Urinary bladder (tissue), 4 donors: ENCODE measurements around the gene SLC6A19. TPM values are rescaled to one million over a fixed set of nuclear protein-coding genes. Genes with fewer than 3 reads are reported as not detected.
"Not testable (repeated sequence)": the region's sequence is repeated elsewhere in the genome, so short reads cannot be mapped to it uniquely, and the experiment has no call there.

Experiments
- DNase-seq: peaks from one replicate; pipeline ENCODE4 v3.0.0-alpha.2; 2015; ENCODE audit errors: extremely low spot score
- H3K27ac ChIP-seq: one replicate; pipeline ENCODE4 v1.5.1; 2013; ENCODE audit warnings: low read depth, mild to moderate bottlenecking, moderate library complexity
- H3K36me3 ChIP-seq: one replicate; pipeline ENCODE4 v1.6.1; 2013; ENCODE audit warnings: mild to moderate bottlenecking, moderate library complexity; ENCODE audit not compliant: insufficient read depth
- H3K4me1 ChIP-seq: one replicate; pipeline ENCODE4 v1.6.1; 2013; ENCODE audit warnings: mild to moderate bottlenecking, moderate library complexity; ENCODE audit not compliant: insufficient read depth
- H3K4me3 ChIP-seq: one replicate; pipeline ENCODE4 v1.5.1; 2013; ENCODE audit warnings: low read depth, low read length
- WGBS: extraction: QIAGEN DNeasy Blood & Tissue Kit; methylation state at CpG from one replicate; pipeline ENCODE4 v1.1.7; 2013; 5-methylcytosine and 5-hydroxymethylcytosine counted together
- polyA plus RNA-seq: library from polyadenylated mRNA; stranded (reverse); fragments of 200-250 nt; gene quantifications from one replicate; pipeline ENCODE4 v1.2.3, GENCODE V29; 2013
- total RNA-seq: library from RNA; depleted of rRNA; stranded (reverse); fragments of >200 nt; gene quantifications from one replicate; pipeline ENCODE4 v1.2.3, GENCODE V29; 2014
- donor health status: healthy with polysubstance abuse.
- donor health status: healthy.

SLC6A19 gene
- total RNA-seq (not detected), polyA plus RNA-seq (not detected)

DNA sequence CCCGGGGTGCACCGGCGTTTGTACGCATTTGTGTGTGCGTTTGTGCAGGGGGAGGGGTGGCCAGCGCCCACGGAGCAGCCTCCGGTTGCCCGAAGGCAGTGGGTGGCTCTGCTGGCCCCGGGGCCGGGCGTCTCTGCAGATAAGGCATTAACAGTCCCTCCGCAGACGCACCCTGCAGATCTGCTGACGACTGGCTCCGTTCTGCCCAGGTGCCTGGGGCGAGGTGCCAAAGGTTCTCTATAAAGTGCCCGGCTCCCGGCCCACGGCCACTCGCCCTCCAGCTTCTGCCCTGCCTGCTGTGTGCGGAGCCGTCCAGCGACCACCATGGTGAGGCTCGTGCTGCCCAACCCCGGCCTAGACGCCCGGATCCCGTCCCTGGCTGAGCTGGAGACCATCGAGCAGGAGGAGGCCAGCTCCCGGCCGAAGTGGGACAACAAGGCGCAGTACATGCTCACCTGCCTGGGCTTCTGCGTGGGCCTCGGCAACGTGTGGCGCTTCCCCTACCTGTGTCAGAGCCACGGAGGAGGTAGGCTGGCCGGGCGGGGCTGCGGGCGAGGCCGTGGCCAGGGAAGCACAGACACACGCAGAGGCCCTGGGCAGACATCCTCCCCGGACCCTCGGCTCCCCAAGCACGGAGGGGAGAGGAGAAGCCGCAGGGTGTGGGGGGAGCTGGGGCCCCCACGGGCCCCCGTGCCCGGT, at the start of gene SLC6A19:
SLC6A19 (plus strand) TSS at position 269 of the 699 bp plus-strand sequence; CDS start at position 325, 56 bp downstream.
- WGBS = 65% methylated on average over 51 of the region's 51 CpGs
- Histone ChIP-seq H3K4me1 (no peaks in the 10 kb centered on the region), H3K36me3 (no peaks in the 10 kb centered on the region), H3K27ac (no peak within 1 kb of the TSS), H3K4me3 (no peak within 1 kb of the TSS)
- no peak for DNase-seq

DNA sequence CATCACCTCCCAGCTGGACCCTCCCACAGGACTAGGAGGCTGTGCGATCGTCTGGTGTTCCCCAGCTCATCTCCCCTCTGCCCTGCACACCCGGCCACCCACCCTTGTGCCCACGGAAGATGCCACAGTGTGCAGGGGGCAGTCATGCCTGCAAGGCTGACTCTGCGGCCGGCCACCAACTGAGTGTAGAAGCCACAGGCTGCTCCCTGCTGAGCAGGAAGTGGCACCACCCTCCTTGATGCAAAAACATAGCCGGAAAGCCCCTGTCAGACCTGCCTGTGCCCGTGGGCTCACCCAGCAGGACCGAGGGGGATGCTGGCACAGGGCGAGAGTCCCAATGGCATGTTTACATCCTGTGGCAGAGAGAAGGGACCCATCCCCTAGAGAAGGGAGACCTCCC, 49.2 kb upstream of the SLC6A19 start:
- 63% methylated on average over 10 of the region's 10 CpGs for WGBS
- no peak overlapping the region for H3K4me3 ChIP-seq
- no peaks in the 10 kb centered on the region for H3K36me3 ChIP-seq
- no peak overlapping the region for H3K27ac ChIP-seq
- no peaks in the 10 kb centered on the region for H3K4me1 ChIP-seq
- DNase-seq = no peak

DNA sequence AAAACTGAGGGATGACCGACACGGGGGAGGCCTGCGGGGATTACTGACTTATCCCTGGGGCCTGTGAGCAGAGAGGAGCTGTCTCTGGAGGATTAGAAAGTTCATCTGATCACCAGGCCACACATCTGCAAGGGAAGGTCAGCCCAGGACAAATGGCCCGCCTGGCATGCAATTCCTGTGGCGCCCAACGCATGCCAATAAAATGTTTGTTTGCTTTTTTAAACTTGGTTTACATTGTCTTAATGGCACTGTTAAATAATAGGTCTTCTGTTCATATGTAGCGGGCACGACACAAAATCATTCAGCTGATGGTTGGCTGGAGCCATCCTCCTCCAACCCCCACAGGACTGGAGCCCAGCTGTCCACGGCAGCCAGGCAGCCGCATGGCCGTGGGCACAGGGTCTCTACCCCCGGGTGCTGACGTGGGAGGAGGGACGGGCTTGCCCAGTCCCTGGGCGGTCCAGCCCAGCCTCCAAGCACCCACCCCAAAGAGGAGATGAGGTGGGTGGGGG, 48.6 kb upstream of the SLC6A19 start:
- WGBS = 68% methylated on average over 15 of the region's 15 CpGs
- Histone ChIP-seq H3K4me3 (no peak overlapping the region), H3K36me3 (no peaks in the 10 kb centered on the region), H3K4me1 (no peaks in the 10 kb centered on the region), H3K27ac (no peak overlapping the region)
- DNase-seq = no peak

DNA sequence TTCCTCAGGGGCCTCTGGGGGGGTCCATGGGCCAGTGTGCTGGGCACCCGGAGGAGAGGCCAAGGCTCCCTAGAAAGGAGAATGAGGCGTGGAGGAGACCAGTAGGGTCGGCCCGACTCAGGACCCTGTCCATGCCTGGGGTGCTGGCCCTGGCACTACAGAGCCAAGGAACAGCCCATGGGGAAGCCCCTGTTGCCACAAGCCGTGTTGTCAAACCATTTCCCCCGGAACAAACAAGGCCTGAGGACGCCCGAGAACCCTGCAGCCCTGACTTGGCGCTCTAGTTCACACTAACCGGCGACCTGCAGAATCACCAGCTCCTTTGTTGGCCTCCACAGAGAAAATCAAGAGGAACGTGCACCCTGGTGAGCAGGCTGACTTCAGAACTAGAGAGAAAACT, 48.0 kb upstream of the SLC6A19 start:
- Histone ChIP-seq H3K4me3 (no peak overlapping the region), H3K36me3 (no peaks in the 10 kb centered on the region), H3K4me1 (no peaks in the 10 kb centered on the region), H3K27ac (no peak overlapping the region)
- no peak for DNase-seq
- WGBS = 82% methylated on average over 12 of the region's 12 CpGs

DNA sequence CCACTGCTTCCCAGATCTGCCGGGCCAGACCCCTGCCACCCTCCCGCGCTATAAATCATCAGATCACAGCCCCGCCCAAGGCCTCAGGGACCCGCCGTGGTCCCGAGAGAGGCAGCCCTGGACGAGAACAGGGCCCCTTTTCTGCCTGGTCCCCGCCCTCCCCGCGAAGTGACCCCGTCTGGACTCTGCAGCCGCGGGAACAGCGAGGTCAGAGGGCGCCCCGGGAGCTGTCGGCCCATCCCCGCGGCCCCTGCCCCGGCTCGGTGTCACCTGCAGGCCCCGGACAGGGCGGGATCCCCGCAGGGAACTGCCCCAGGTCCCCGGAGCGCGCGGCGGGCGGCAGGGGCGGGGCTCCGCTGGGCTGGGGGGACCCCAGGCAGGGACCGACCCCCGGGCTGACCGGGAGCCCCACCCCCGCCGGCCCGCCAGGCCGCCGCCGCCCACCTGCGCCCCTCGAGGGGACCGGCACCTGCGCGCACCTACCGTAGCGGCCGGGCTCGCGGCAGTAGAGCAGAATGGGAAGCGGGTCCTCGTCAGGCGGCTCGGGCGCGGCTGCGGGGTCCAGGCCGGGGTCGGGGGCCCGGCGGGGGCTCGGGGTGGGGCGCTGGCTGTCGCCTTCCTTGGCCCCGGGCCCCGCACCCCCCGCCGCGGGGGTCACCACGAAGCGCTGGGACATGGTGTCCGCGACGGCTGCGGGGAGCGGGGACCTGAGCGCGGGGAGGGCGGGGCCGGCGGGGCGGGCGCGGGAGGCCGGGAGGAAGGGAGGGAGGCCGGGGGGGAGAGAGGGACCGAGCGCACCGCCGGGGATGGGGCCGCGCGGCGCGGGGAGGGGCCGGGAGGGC, 46.0 kb upstream of the SLC6A19 start:
- H3K4me3 ChIP-seq = peak overlapping the region; percentile 36
- WGBS = 3% methylated on average over 98 of the region's 98 CpGs
- no peaks in the 10 kb centered on the region for H3K36me3 ChIP-seq

DNA sequence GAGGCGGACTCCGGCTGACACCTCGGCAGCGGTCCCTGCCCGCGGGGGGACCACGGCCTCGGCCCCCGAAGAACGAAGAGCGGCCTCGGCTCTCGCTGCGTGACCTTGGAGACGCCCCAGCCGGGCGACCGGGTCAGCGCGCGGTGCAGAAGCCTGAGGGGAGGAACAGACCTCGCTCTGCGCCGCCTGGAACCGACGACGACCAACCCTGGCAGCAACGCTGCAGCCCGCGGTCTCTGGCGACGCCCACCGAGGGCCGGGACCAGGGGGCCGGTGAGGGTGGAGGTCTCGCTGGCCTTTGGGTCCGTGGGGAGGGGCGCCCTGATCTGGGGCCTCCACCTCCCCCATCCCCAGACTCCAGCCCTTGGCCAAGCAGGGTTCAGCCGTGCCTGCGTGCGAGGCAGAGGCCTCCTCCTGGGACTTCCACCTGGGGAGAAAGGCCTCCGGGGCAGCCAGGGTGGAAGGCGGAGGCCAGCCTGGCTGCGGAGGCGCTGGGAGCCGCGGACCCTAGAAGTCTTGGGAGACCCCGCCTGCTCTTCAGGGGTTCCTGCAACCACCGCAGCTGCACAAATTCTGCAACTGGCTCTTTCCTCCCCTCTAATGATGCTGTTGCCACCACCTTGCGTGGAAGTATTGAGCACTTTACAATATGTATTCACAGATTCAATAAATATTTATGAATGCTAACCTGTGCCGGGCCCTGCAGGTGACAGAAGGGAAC, 45.2 kb upstream of the SLC6A19 start:
- no peaks in the 10 kb centered on the region for H3K36me3 ChIP-seq
- no peak overlapping the region for H3K27ac ChIP-seq
- no peak for DNase-seq
- H3K4me1 ChIP-seq = no peaks in the 10 kb centered on the region
- peak overlapping the region; percentile 36 for H3K4me3 ChIP-seq
- 17% methylated on average over 51 of the region's 51 CpGs for WGBS

More for the DNA sequence above, 46.0 kb upstream of the SLC6A19 start:
- no peak for DNase-seq
- H3K4me1 ChIP-seq = no peaks in the 10 kb centered on the region
- no peak overlapping the region for H3K27ac ChIP-seq

DNA sequence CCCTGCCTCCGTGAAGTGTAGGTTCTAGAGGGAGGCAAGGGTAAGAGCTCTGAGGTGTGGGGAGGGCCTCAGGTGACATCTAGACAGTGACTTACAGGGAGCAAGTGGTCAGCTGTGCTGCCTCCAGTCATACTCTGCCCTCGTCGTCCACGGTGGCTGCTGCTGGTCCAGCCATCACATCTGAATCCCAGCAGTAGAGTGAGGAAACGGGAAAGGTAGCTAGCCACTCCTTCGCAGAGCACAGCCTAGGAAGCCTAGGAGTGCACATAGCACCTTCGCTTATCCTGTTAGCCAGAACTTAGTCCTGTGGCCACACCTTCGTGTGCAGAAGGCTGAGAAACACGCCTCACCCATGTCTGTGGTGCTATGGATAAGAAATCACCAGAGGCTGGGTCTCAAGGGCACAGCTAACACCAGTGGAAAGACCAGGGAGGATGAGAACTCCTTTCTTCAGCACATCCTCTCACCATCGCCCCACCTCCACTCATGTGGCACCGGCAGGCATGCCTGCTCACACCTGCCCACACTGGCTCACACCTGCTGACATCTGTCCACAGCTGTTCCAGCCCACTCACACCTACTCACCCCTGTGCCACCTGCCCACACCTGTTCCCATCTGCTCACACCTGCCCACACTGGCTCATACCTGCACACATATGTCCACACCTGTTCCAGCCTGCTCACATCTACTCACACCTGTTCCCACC, 44.5 kb upstream of the SLC6A19 start:
- no peak for DNase-seq
- no peaks in the 10 kb centered on the region for H3K4me1 ChIP-seq
- WGBS = 94% methylated on average over 11 of the region's 11 CpGs
- no peak overlapping the region for H3K4me3 ChIP-seq
- no peak overlapping the region for H3K27ac ChIP-seq
- no peaks in the 10 kb centered on the region for H3K36me3 ChIP-seq

DNA sequence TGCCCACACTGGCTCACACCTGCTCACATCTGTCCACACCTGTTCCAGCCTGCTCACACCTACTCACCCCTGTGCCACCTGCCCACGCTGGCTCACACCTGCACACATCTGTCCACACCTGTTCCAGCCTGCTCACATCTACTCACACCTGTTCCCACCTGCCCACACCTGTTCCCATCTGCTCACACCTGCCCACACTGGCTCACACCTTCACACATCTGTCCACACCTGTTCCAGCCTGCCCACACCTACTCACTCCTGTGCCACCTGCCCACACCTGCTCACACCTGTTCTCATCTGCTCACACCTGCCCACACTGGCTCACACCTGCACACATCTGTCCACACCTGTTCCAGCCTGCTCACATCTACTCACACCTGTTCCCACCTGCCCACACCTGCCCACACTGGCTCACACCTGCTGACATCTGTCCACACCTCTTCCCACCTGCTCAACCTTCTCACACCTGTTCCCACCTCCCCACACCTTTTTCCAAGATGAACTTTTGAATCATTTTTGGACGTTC, 43.9 kb upstream of the SLC6A19 start:
- H3K36me3 ChIP-seq, H3K4me1 ChIP-seq, H3K27ac ChIP-seq, H3K4me3 ChIP-seq, DNase-seq: not testable (repeated sequence)
- WGBS = 72% methylated on average over 2 of the region's 2 CpGs

DNA sequence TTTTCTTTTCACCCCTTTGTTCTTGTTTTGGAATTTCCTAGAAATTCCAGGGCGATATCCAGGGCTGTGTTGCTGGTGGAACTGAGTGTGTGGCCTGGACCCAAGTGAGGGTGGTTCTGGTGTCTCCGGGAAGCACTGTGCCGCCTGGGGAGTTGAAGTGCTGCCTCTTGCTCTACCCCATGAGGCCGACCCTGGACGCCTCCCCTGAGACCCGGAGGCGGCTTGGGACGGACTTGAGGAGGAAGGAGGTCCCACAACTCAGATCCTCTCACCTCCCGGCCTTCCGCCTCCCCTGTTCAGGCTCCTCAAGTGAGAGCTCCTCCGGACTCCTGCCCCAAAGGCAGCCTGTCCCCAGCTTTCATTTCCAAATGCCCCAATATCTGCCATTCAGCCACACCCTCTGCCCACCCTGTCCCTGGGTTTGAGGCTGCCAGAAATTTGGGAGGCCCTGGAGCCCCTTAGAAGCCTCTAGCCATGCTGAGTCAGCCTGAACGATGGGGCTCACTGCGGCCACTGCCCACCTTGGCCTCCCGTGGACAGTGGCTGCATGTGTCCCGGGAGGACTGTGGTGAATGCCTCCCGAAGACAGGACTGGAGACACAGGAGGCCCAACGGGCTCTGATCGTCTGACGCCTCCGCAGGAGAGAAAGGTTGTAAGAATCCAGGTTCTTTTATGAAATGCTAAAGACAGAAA, 42.6 kb upstream of the SLC6A19 start:
- Histone ChIP-seq H3K36me3 (no peaks in the 10 kb centered on the region), H3K4me1 (no peaks in the 10 kb centered on the region), H3K4me3 (no peak overlapping the region), H3K27ac (no peak overlapping the region)
- no peak for DNase-seq
- 75% methylated on average over 20 of the region's 20 CpGs for WGBS

DNA sequence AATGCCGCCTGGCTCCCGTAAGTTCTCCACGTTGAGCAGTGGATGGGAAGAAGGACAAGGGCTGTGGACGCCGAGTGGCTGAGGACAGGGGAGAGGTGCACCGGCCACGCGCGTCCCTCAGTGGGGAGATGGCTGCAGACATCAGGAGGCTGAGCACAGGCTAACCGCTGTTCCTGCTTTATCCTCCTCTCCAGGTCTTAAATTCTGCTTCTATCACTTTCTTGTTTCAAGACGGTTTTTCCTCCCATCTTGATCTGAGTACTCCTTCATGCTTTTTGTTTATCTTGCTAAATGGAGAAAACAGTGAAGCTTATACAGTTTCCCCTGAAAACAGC, 42.1 kb upstream of the SLC6A19 start:
- Histone ChIP-seq H3K4me3 (no peak overlapping the region), H3K36me3 (no peaks in the 10 kb centered on the region), H3K27ac (no peak overlapping the region), H3K4me1 (no peaks in the 10 kb centered on the region)
- DNase-seq = no peak
- 71% methylated on average over 11 of the region's 11 CpGs for WGBS

DNA sequence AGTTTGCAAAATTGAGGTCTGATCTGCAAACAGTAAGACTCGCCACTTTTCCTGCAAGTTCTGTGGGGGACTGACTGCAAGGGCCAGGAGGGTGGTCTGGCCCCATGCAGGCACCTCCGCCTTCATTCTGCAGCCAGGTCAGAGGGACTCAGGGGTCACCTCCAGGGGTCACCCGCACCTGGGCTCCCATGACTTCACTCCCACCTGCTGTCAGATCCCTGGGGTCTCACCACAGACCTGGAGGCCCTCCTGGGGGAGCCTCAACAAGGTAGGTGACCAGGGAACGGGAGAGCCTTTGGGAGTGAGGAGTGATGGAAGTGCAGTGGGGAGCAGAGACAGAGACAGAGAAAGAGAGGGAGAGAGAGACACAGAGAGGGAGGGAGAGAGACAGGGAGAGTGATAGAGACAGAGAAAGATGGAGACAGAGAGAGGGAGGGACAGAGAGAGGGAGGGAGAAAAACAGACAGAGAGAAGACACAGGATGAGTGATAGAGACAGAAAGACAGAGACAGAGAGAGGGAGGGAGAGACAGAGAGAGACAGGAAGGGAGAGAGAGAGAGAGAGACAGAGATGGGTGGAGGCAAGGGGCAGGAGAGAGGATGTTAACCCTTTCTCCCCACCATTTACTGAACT, 41.5 kb upstream of the SLC6A19 start:
- H3K27ac ChIP-seq = no peak overlapping the region
- H3K4me1 ChIP-seq = no peaks in the 10 kb centered on the region
- H3K4me3 ChIP-seq = no peak overlapping the region
- no peaks in the 10 kb centered on the region for H3K36me3 ChIP-seq
- DNase-seq = no peak
- 73% methylated on average over 4 of the region's 4 CpGs for WGBS

DNA sequence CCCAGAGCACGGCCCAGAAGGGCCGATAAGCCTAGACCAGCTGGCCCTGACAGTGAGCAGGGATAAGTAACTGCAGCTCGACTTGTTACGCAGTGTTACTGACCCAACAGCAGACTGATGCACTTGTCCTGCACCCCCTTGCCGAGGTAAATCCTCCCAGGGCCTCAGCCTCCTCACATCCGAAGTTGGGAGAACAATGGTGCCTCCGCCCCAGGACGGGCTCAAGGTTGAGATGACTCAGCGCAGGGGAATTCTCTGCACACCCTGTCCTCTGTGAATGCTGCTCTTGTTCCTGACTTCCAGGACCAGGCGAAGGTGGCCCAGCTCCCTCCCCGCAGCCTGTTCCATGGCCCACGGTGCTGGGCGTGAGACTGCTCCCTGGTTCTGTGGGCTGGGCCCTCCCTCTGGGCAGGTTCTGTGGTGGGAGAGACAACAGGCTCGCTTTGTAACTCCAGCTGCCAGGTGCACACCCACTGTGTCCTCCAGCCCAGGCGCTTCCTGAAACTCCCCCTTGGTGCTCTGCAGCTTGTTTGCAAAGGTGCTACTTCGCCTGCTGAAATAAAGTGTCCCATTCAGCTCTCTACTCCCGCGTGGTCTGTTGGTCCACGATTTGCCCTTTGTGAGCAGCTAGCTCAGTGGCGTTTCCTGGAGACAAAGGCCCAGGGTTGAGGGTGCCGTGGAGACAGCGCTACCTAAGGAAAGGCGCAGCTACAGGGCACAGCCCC, 40.1 kb upstream of the SLC6A19 start:
- 82% methylated on average over 23 of the region's 23 CpGs for WGBS
- Histone ChIP-seq H3K4me1 (no peaks in the 10 kb centered on the region), H3K4me3 (no peak overlapping the region), H3K27ac (no peak overlapping the region), H3K36me3 (no peaks in the 10 kb centered on the region)
- no peak for DNase-seq
